Fibroblast of mammary gland (primary cell): ENCODE measurements around the gene PIK3R4.

Experiments
- DNase-seq: peaks from one replicate; pipeline ENCODE4 v3.0.0-alpha.2; 2010; ENCODE audit warnings: low read depth
- H3K4me3 ChIP-seq: 2 replicates; pipeline ENCODE4 v1.5.1; 2011; ENCODE audit warnings: low read depth, mild to moderate bottlenecking, low read length, moderate library complexity; ENCODE audit not compliant: control insufficient read depth
- CTCF ChIP-seq: conservative IDR thresholded peaks from 2 replicates; pipeline ENCODE4 v1.5.1; 2011; ENCODE audit warnings: low read depth, low read length, inconsistent platforms; ENCODE audit not compliant: control insufficient read depth, insufficient read depth

PIK3R4 gene

GRCh38 chr3:130686833-130687232 lies 59.8 kb downstream of the PIK3R4 start:
- TF ChIP-seq CTCF: no peak
- DNase-seq: no peak
- no peak overlapping the region for H3K4me3 ChIP-seq

GRCh38 chr3:130682131-130682530 lies 64.5 kb downstream of the PIK3R4 start:
- DNase-seq: no peak
- no peak for TF ChIP-seq CTCF
- no peak overlapping the region for H3K4me3 ChIP-seq

- H3K4me3 ChIP-seq: no peak overlapping the region
- TF ChIP-seq CTCF: no peak
- peak; percentile 7 for DNase-seq
These were observed 67.4 kb downstream of the PIK3R4 start for GRCh38 chr3:130679218-130679617.

GRCh38 chr3:130677343-130677742 lies 69.3 kb downstream of the PIK3R4 start:
- no peak for TF ChIP-seq CTCF
- DNase-seq: no peak

GRCh38 chr3:130671545-130672312 lies 74.9 kb downstream of the PIK3R4 start:
- H3K4me3 ChIP-seq: no peak overlapping the region
- no peak for DNase-seq
- no peak for TF ChIP-seq CTCF

More at GRCh38 chr3:130677343-130677742, 69.3 kb downstream of the PIK3R4 start:
- H3K4me3 ChIP-seq: no peak overlapping the region

GRCh38 chr3:130669740-130670139 lies 76.9 kb downstream of the PIK3R4 start:
- no peak for TF ChIP-seq CTCF
- H3K4me3 ChIP-seq: no peak overlapping the region
- no peak for DNase-seq

- no peak overlapping the region for H3K4me3 ChIP-seq
- no peak for DNase-seq
- no peak for TF ChIP-seq CTCF
These were observed 83.5 kb downstream of the PIK3R4 start for GRCh38 chr3:130663092-130663491.
